SK-N-SH (cell line): ENCODE results near the gene OR2T35. TPM values are rescaled to one million over a fixed set of nuclear protein-coding genes. Genes with fewer than 3 reads are reported as not detected.
"Not testable (repeated sequence)": the region's sequence is repeated elsewhere in the genome, so short reads cannot be mapped to it uniquely, and the experiment has no call there.

Experiments
- CTCF ChIA-PET: fragments of 300-600, 350-600 bp; formaldehyde crosslinking; extraction: SDS; loops from one replicate; lab custom pipeline; 2021; lab: Yijun Ruan, JAX
- POLR2A ChIA-PET: fragments of 350-600 bp; sonication (Branson Sonifier 250); formaldehyde crosslinking; extraction: SDS; loops from one replicate; lab custom pipeline; 2020; ENCODE audit warnings: antibody characterized with exemption, inconsistent platforms; lab: Yijun Ruan, JAX
- DNase-seq: peaks from one replicate; pipeline ENCODE4 v3.0.0; 2012
- H2AFZ ChIP-seq: fragments of 200-600 bp; sonication (generic); 2 replicates; pipeline ENCODE4 v1.8.1; 2016; ENCODE audit warnings: antibody characterized with exemption, mild to moderate bottlenecking, low read depth
- H3F3A ChIP-seq: fragments of 200-600 bp; sonication (generic); replicated peaks from 2 replicates; pipeline ENCODE3; 2016; ENCODE audit warnings: antibody characterized with exemption, mild to moderate bottlenecking; ENCODE audit not compliant: insufficient read depth
- H3K27ac ChIP-seq, 2 experiments: fragments of 200-500 bp in 1 of 2; fragments of 200-600 bp in 1 of 2; sonication (Bioruptor generic) in 1 of 2; sonication (generic), shearing (Covaris generic) in 1 of 2; 2 replicates each; pipeline versions ENCODE4 v1.5.1 to v1.6.1; 2014 to 2016; ENCODE audit warnings: low read depth in 2 of 2, inconsistent platforms in 1 of 2, low read length in 1 of 2, mild to moderate bottlenecking in 1 of 2, mixed read lengths in 1 of 2
- H3K27me3 ChIP-seq: fragments of 200-600 bp; sonication (generic), shearing (Covaris generic); 2 replicates; pipeline ENCODE4 v1.6.1; 2016; ENCODE audit warnings: mixed run types; ENCODE audit not compliant: insufficient read depth
- H3K36me3 ChIP-seq, 2 experiments: fragments of 200-500 bp in 1 of 2; fragments of 200-600 bp in 1 of 2; sonication (Bioruptor generic) in 1 of 2; sonication (generic) in 1 of 2; replicated peaks in 1 of 2; 2 replicates each; pipeline versions ENCODE3 to v1.5.1; 2014 to 2016; ENCODE audit warnings: low read length in 1 of 2, mild to moderate bottlenecking in 1 of 2; ENCODE audit not compliant: insufficient read depth in 2 of 2, control insufficient read depth in 1 of 2
- H3K4me1 ChIP-seq, 2 experiments: fragments of 200-500 bp in 1 of 2; fragments of 200-600 bp in 1 of 2; sonication (Bioruptor generic) in 1 of 2; sonication (generic), shearing (Covaris generic) in 1 of 2; 2 replicates each; pipeline versions ENCODE4 v1.5.1 to v1.6.1; 2014 to 2016; ENCODE audit warnings: low read depth in 1 of 2, low read length in 1 of 2, mixed run types in 1 of 2; ENCODE audit not compliant: insufficient read depth in 2 of 2, control insufficient read depth in 1 of 2
- H3K4me2 ChIP-seq: fragments of 200-600 bp; sonication (generic), shearing (Covaris generic); 2 replicates; pipeline ENCODE4 v1.6.1; 2017; ENCODE audit warnings: mixed run types
- H3K4me3 ChIP-seq, 2 experiments: fragments of 200-500 bp in 1 of 2; fragments of 200-600 bp in 1 of 2; sonication (Bioruptor generic) in 1 of 2; sonication (generic), shearing (Covaris generic) in 1 of 2; 2 replicates each; pipeline versions ENCODE4 v1.5.1 to v1.8.1; 2014 to 2016; ENCODE audit warnings: low read depth in 2 of 2, inconsistent platforms in 1 of 2, low read length in 1 of 2, mild to moderate bottlenecking in 1 of 2, mixed read lengths in 1 of 2, moderate library complexity in 1 of 2
- H3K79me2 ChIP-seq: fragments of 200-600 bp; sonication (generic); 2 replicates; pipeline ENCODE4 v1.8.1; 2017; ENCODE audit warnings: mild to moderate bottlenecking; ENCODE audit not compliant: insufficient read depth
- H3K9ac ChIP-seq: fragments of 200-600 bp; sonication (generic); 2 replicates; pipeline ENCODE4 v1.6.1; 2017; ENCODE audit warnings: mixed run types
- H3K9me2 ChIP-seq: fragments of 200-600 bp; sonication (generic); 2 replicates; pipeline ENCODE4 v1.6.1; 2017; ENCODE audit warnings: mixed run types
- H3K9me3 ChIP-seq: fragments of 200-600 bp; sonication (generic); 2 replicates; pipeline ENCODE4 v1.6.1; 2017; ENCODE audit warnings: mixed run types, mild to moderate bottlenecking, moderate library complexity
- H4K20me1 ChIP-seq: fragments of 200-600 bp; sonication (generic); 2 replicates; pipeline ENCODE4 v1.6.1; 2017; ENCODE audit warnings: mild to moderate bottlenecking, mixed run types; ENCODE audit not compliant: insufficient read depth
- EP300 ChIP-seq, 2 experiments: IDR thresholded peaks; 2 replicates each; pipeline versions ENCODE4 v1.4.0 to v1.6.1; 2012; ENCODE audit warnings: borderline replicate concordance in 1 of 2, low read depth in 1 of 2, low read length in 1 of 2
- FOXJ3 ChIP-seq: sonication (generic); formaldehyde crosslinking; IDR thresholded peaks from 2 replicates; pipeline ENCODE4 v1.5.1; 2020; ENCODE audit warnings: mild to moderate bottlenecking, missing genetic modification reagents
- FOXM1 ChIP-seq: IDR thresholded peaks from 2 replicates; pipeline ENCODE4 v1.4.0; 2012; ENCODE audit warnings: low read depth, mild to moderate bottlenecking
- GABPA ChIP-seq: IDR thresholded peaks from 2 replicates; pipeline ENCODE4 v1.4.0; 2012; ENCODE audit warnings: low read depth, mild to moderate bottlenecking
- GATA2 ChIP-seq: sonication (generic); formaldehyde crosslinking; IDR thresholded peaks from 2 replicates; pipeline ENCODE4 v1.5.0; 2020; ENCODE audit warnings: mild to moderate bottlenecking, missing genetic modification reagents
- JUND ChIP-seq: IDR thresholded peaks from 2 replicates; pipeline ENCODE4 v1.4.0; 2012
- MAX ChIP-seq: IDR thresholded peaks from 2 replicates; pipeline ENCODE4 v1.4.0; 2012; ENCODE audit warnings: low read depth
- MEF2A ChIP-seq: IDR thresholded peaks from 2 replicates; pipeline ENCODE4 v1.4.0; 2012; ENCODE audit warnings: low read depth, borderline replicate concordance
- MXI1 ChIP-seq: IDR thresholded peaks from 2 replicates; pipeline ENCODE4 v1.6.1; 2012; ENCODE audit warnings: mild to moderate bottlenecking, low read depth, low read length, improper control_type of control experiment
- NFIC ChIP-seq: IDR thresholded peaks from 2 replicates; pipeline ENCODE4 v1.4.0; 2012; ENCODE audit warnings: borderline replicate concordance
- RAD21 ChIP-seq: IDR thresholded peaks from 2 replicates; pipeline ENCODE4 v1.6.1; 2012; ENCODE audit warnings: mild to moderate bottlenecking, low read length
- RCOR1 ChIP-seq: fragments of 150-350 bp; IDR thresholded peaks from 2 replicates; pipeline ENCODE4 v1.6.1; 2017; ENCODE audit warnings: antibody characterized with exemption, low read length
- RFX5 ChIP-seq: IDR thresholded peaks from 2 replicates; pipeline ENCODE4 v1.6.1; 2012; ENCODE audit warnings: mild to moderate bottlenecking, improper control_type of control experiment, low read length
- SIN3A ChIP-seq: IDR thresholded peaks from 2 replicates; pipeline ENCODE4 v1.6.1; 2012; ENCODE audit warnings: low read depth, mild to moderate bottlenecking, low read length, moderate library complexity, borderline replicate concordance
- SMC3 ChIP-seq: IDR thresholded peaks from 2 replicates; pipeline ENCODE4 v1.6.1; 2012; ENCODE audit warnings: low read depth, low read length, improper control_type of control experiment
- TAF1 ChIP-seq: IDR thresholded peaks from 2 replicates; pipeline ENCODE4 v1.6.1; 2012; ENCODE audit warnings: low read depth, mild to moderate bottlenecking, low read length, moderate library complexity, borderline replicate concordance
- USF2 ChIP-seq: fragments of 150-350 bp; IDR thresholded peaks from 2 replicates; pipeline ENCODE4 v1.6.1; 2017; ENCODE audit warnings: antibody characterized with exemption, low read length, low read depth, borderline replicate concordance
- YY1 ChIP-seq: IDR thresholded peaks from 2 replicates; pipeline ENCODE4 v1.4.0; 2012; ENCODE audit warnings: low read depth, mild to moderate bottlenecking
- WGBS: methylation state at CpG from one replicate; pipeline ENCODE4 v1.1.6; 2017; ENCODE audit warnings: low lambda C conversion rate; 5-methylcytosine and 5-hydroxymethylcytosine counted together
- polyA plus RNA-seq, 3 experiments: library from polyadenylated mRNA; depleted of rRNA; stranded (reverse); fragments of >200 nt; gene quantifications; 2 replicates each; pipeline ENCODE4 v1.2.3, GENCODE V29; 2012

Gene OR2T35
- polyA plus RNA-seq, 1 of the 3 experiments (the other 2 are of a cell fraction) = not detected

GRCh38 chr1:248681651-248682050 is 36.6 kb upstream of the OR2T35 start (continued):
- TF ChIP-seq USF2 = no peak
- TF ChIP-seq EP300 (IDR thresholded peaks at IDR 0.05; ENCODE audit: borderline replicate concordance in 1 of 2, low read depth in 1 of 2, low read length in 1 of 2) = no peak
- no peak for TF ChIP-seq GABPA
- no peak for TF ChIP-seq JUND
- TF ChIP-seq SMC3 = no peak

- H3K36me3 ChIP-seq = no peaks in the 10 kb centered on the region
- H3K27ac ChIP-seq = no peak overlapping the region
- POLR2A ChIA-PET = no interaction called here
- CTCF ChIA-PET = no interaction called here
- no peak for TF ChIP-seq RFX5
- TF ChIP-seq MAX = no peak
- no peak for TF ChIP-seq RCOR1
- no peak for TF ChIP-seq MXI1
- no peak for TF ChIP-seq FOXJ3 (CRISPR knock-in tag)
- no peak for TF ChIP-seq JUND
- TF ChIP-seq MEF2A = no peak
- TF ChIP-seq USF2 = no peak
- no peak for TF ChIP-seq GABPA
- TF ChIP-seq RAD21 = no peak
- TF ChIP-seq TAF1 = no peak
- TF ChIP-seq FOXM1 = no peak
- no peak for TF ChIP-seq SMC3
- no peak for TF ChIP-seq YY1
- no peak for TF ChIP-seq NFIC
- TF ChIP-seq GATA2 (CRISPR knock-in tag) = no peak
- no peak for TF ChIP-seq SIN3A
- no peaks in the 10 kb centered on the region; the same call in 1 of the 2 replicates for H3K9me3 ChIP-seq
- H3K4me3 ChIP-seq = no peak overlapping the region
- H3K4me1 ChIP-seq = no peaks in the 10 kb centered on the region
- no peak overlapping the region for H3K4me2 ChIP-seq
- H3K27me3 ChIP-seq = no peaks in the 10 kb centered on the region
- no peak for DNase-seq
- no peak overlapping the region for H3K9ac ChIP-seq
- no peaks in the 10 kb centered on the region for H3F3A ChIP-seq
- no peaks in the 10 kb centered on the region for H3K9me2 ChIP-seq
- no peaks in the 10 kb centered on the region for H3K79me2 ChIP-seq
- H2AFZ ChIP-seq = no peak overlapping the region
- WGBS = 6% methylated on average over 1 of the region's 1 CpG
- no peaks in the 10 kb centered on the region for H4K20me1 ChIP-seq
Measured at GRCh38 chr1:248670003-248670402, 24.9 kb upstream of the OR2T35 start.

- H3K9me3 ChIP-seq, H3K9ac ChIP-seq, H3K4me2 ChIP-seq, H3K4me3 ChIP-seq, H3K79me2 ChIP-seq, H4K20me1 ChIP-seq, CTCF ChIA-PET, POLR2A ChIA-PET, H3K9me2 ChIP-seq, H3K27ac ChIP-seq, H3F3A ChIP-seq, DNase-seq, H2AFZ ChIP-seq, H3K27me3 ChIP-seq, H3K36me3 ChIP-seq, H3K4me1 ChIP-seq: not testable (repeated sequence)
- 3% methylated on average over 5 of the region's 5 CpGs for WGBS
Measured at GRCh38 chr1:248663453-248664328, 18.6 kb upstream of the OR2T35 start.

GRCh38 chr1:248656797-248657196 is 11.7 kb upstream of the OR2T35 start:
- CTCF ChIA-PET, DNase-seq, H3K27me3 ChIP-seq, H4K20me1 ChIP-seq, H3K27ac ChIP-seq, H3K9me2 ChIP-seq, H3K79me2 ChIP-seq, H3F3A ChIP-seq, H3K4me2 ChIP-seq, H3K4me3 ChIP-seq, POLR2A ChIA-PET, H3K36me3 ChIP-seq, H3K9ac ChIP-seq, H3K9me3 ChIP-seq, H3K4me1 ChIP-seq, H2AFZ ChIP-seq: not testable (repeated sequence)
- 0% methylated on average over 6 of the region's 6 CpGs for WGBS
